ENCODE results near the gene LAMC3.

GRCh38 chr9:131051592-131052517, 42.9 kb downstream of the LAMC3 start:
- TF ChIP-seq, protein P1, sequence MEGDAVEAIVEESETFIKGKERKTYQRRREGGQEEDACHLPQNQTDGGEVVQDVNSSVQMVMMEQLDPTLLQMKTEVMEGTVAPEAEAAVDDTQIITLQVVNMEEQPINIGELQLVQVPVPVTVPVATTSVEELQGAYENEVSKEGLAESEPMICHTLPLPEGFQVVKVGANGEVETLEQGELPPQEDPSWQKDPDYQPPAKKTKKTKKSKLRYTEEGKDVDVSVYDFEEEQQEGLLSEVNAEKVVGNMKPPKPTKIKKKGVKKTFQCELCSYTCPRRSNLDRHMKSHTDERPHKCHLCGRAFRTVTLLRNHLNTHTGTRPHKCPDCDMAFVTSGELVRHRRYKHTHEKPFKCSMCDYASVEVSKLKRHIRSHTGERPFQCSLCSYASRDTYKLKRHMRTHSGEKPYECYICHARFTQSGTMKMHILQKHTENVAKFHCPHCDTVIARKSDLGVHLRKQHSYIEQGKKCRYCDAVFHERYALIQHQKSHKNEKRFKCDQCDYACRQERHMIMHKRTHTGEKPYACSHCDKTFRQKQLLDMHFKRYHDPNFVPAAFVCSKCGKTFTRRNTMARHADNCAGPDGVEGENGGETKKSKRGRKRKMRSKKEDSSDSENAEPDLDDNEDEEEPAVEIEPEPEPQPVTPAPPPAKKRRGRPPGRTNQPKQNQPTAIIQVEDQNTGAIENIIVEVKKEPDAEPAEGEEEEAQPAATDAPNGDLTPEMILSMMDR (IDR thresholded peaks at IDR 0.05): no peak
- no peak for TF ChIP-seq POLR2AphosphoS5 (IDR thresholded peaks at IDR 0.05)

All from breast epithelium (tissue), 3 donors.